ENCODE results near the gene ZNF771.

GRCh38 chr16:30381291-30382041 lies 25.9 kb upstream of the ZNF771 start:
- TF ChIP-seq CTCF (IDR thresholded peaks at IDR 0.05) (no peak), ZFX (IDR thresholded peaks at IDR 0.05; ENCODE audit: borderline replicate concordance) (no peak)
